Endothelial cell of umbilical vein (primary cell): ENCODE measurements around the gene TMEM81. TPM values are rescaled to one million over a fixed set of nuclear protein-coding genes. Genes with fewer than 3 reads are reported as not detected.

Source experiments
- BruUV-seq: library from RNA; stranded (reverse); fragments of 400-500 nt; replicated peaks from 2 replicates; lab custom pipeline; 2021; lab: Mats Ljungman, UMichigan
- CTCF ChIA-PET: fragments of 300-600, 350-600 bp; sonication (Branson Sonifier 250); formaldehyde crosslinking; loops from one replicate; lab custom pipeline; 2021; ENCODE audit warnings: antibody characterized with exemption, inconsistent platforms; lab: Charles Lee
- POLR2A ChIA-PET: fragments of 300-600, 350-600 bp; sonication (Branson Sonifier 250); formaldehyde crosslinking; loops from one replicate; lab custom pipeline; 2021; ENCODE audit warnings: antibody characterized with exemption, inconsistent platforms; lab: Charles Lee
- DNase-seq: peaks from one replicate; pipeline ENCODE4 v3.0.0-alpha.2; 2011; ENCODE audit warnings: low read depth, low spot score
- FAIRE-seq: peaks from 2 replicates; lab custom pipeline; 2011; peaks lifted over from hg19 to GRCh38; lab: Jason Lieb, UNC
- H2AFZ ChIP-seq: 2 replicates; pipeline ENCODE4 v1.6.0; 2012; ENCODE audit warnings: low read depth, low read length, control low read depth, inconsistent platforms
- H3K27ac ChIP-seq: 2 replicates; pipeline ENCODE4 v1.5.1; 2011; ENCODE audit warnings: low read depth, mild to moderate bottlenecking, control low read depth, low read length, moderate library complexity; ENCODE audit not compliant: insufficient read depth
- H3K27me3 ChIP-seq, 2 experiments: 2 replicates each; pipeline versions ENCODE4 v1.6.0 to v1.6.1; 2011; ENCODE audit warnings: low read length in 2 of 2, mixed read lengths in 1 of 2; ENCODE audit not compliant: control insufficient read depth in 2 of 2, insufficient read depth in 2 of 2
- H3K36me3 ChIP-seq, 2 experiments: 2 replicates in 1 of 2; 3 replicates in 1 of 2; pipeline ENCODE4 v1.5.1; 2011; ENCODE audit warnings: low read length in 2 of 2, mild to moderate bottlenecking in 1 of 2, moderate library complexity in 1 of 2; ENCODE audit not compliant: control insufficient read depth in 2 of 2, insufficient read depth in 2 of 2; ENCODE audit errors: extremely low read depth in 1 of 2
- H3K4me1 ChIP-seq: 3 replicates; pipeline ENCODE4 v1.5.1; 2011; ENCODE audit warnings: mild to moderate bottlenecking, low read length; ENCODE audit not compliant: control insufficient read depth, insufficient read depth; ENCODE audit errors: extremely low read depth
- H3K4me2 ChIP-seq: 2 replicates; pipeline ENCODE4 v1.6.1; 2011; ENCODE audit warnings: low read length, control low read depth, mixed read lengths; ENCODE audit not compliant: insufficient read depth
- H3K4me3 ChIP-seq, 3 experiments: fragments of 200-600 bp in 1 of 3; sonication (generic), shearing (Covaris generic) in 1 of 3; replicated peaks in 1 of 3; 2 replicates each; pipeline ENCODE4 v1.5.1; 2011 to 2016; ENCODE audit warnings: control low read depth in 3 of 3, low read length in 3 of 3, mild to moderate bottlenecking in 2 of 3, inconsistent platforms in 1 of 3, low read depth in 1 of 3, moderate library complexity in 1 of 3; ENCODE audit not compliant: insufficient read depth in 1 of 3
- H3K79me2 ChIP-seq: 2 replicates; pipeline ENCODE4 v1.6.0; 2012; ENCODE audit warnings: low read length, inconsistent platforms; ENCODE audit not compliant: control insufficient read depth, insufficient read depth
- H3K9ac ChIP-seq: replicated peaks from 2 replicates; pipeline ENCODE3; 2011; ENCODE audit warnings: low read length, control low read depth; ENCODE audit not compliant: insufficient read depth; ENCODE audit errors: extremely low read depth
- H3K9me1 ChIP-seq: replicated peaks from 3 replicates; pipeline ENCODE4 v1.6.0; 2011; ENCODE audit warnings: mild to moderate bottlenecking, low read length; ENCODE audit not compliant: control insufficient read depth, insufficient read depth; ENCODE audit errors: extremely low read depth
- H3K9me3 ChIP-seq: replicated peaks from 2 replicates; pipeline ENCODE4 v1.5.1; 2012; ENCODE audit warnings: low read length, inconsistent platforms; ENCODE audit not compliant: control insufficient read depth, insufficient read depth
- H4K20me1 ChIP-seq: replicated peaks from 2 replicates; pipeline ENCODE3; 2011; ENCODE audit warnings: mild to moderate bottlenecking, low read length; ENCODE audit not compliant: control insufficient read depth, insufficient read depth; ENCODE audit errors: extremely low read depth
- CTCF ChIP-seq, 2 donors: IDR thresholded peaks; 1 replicate in 1 of 2; 2 replicates in 1 of 2; pipeline ENCODE4 v1.5.1; 2011; ENCODE audit warnings: low read length in 2 of 2, mild to moderate bottlenecking in 2 of 2, moderate library complexity in 2 of 2, control low read depth in 1 of 2, inconsistent platforms in 1 of 2, low read depth in 1 of 2; ENCODE audit not compliant: insufficient read depth in 1 of 2; ENCODE audit errors: extremely low read depth in 1 of 2
- EZH2 ChIP-seq: IDR thresholded peaks from 2 replicates; pipeline ENCODE4 v1.6.1; 2012; ENCODE audit warnings: borderline replicate concordance, low read depth, mild to moderate bottlenecking, moderate library complexity, low read length, inconsistent platforms; ENCODE audit not compliant: severe bottlenecking
- FOS ChIP-seq: IDR thresholded peaks from 2 replicates; pipeline ENCODE4 v1.6.1; 2011; ENCODE audit warnings: mild to moderate bottlenecking, low read length, moderate library complexity, borderline replicate concordance; ENCODE audit not compliant: insufficient read depth
- JUN ChIP-seq: IDR thresholded peaks from 2 replicates; pipeline ENCODE4 v1.6.1; 2011; ENCODE audit warnings: borderline replicate concordance, low read depth; ENCODE audit not compliant: insufficient read length, insufficient read depth
- MYC ChIP-seq: IDR thresholded peaks from one replicate; pipeline ENCODE4 v1.6.1; 2011; ENCODE audit warnings: mild to moderate bottlenecking, low read depth, low read length
- POLR2A ChIP-seq: IDR thresholded peaks from 2 replicates; pipeline ENCODE4 v1.6.1; 2012; ENCODE audit warnings: low read depth, mild to moderate bottlenecking, control low read depth, low read length
- POLR2AphosphoS5 ChIP-seq: IDR thresholded peaks from 2 replicates; pipeline ENCODE4 v1.6.1; 2012; ENCODE audit warnings: low read depth, mild to moderate bottlenecking, control low read depth, low read length, moderate library complexity; ENCODE audit not compliant: insufficient read depth
- dilution Hi-C: fragments of 300-500 bp; cut with MboI; formaldehyde crosslinking; loops from one replicate; pipeline ENCODE4 v1.15.0; 2019; ENCODE audit warnings: low sequenced_read_pairs; ENCODE audit not compliant: extremely low pct_ligation_motif_present
- intact Hi-C: fragments of 100-400 bp; cut with micrococcal nuclease; formaldehyde crosslinking; loops from one replicate; pipeline ENCODE4 v1.10.0; 2022
- polyA plus RNA-seq, 4 experiments: library from polyadenylated mRNA; depleted of rRNA in 3 of 4; stranded (reverse) in 3 of 4; unstranded in 1 of 4; fragments of >200 nt; gene quantifications; 2 replicates each; pipeline versions ENCODE4 v1.2.1 to v1.2.3, GENCODE V29; 2011 to 2012; ENCODE audit warnings: missing spikeins in 1 of 4
- total RNA-seq: library from RNA; stranded (reverse); gene quantifications from 2 replicates; pipeline ENCODE4 v1.2.3, GENCODE V29; 2021

The TMEM81 gene
- total and polyA plus RNA-seq, 2 donors (not counting 3 experiments of a cell fraction or from before 2014, with no cell fraction given): 1.5 to 2.9 TPM

DNA sequence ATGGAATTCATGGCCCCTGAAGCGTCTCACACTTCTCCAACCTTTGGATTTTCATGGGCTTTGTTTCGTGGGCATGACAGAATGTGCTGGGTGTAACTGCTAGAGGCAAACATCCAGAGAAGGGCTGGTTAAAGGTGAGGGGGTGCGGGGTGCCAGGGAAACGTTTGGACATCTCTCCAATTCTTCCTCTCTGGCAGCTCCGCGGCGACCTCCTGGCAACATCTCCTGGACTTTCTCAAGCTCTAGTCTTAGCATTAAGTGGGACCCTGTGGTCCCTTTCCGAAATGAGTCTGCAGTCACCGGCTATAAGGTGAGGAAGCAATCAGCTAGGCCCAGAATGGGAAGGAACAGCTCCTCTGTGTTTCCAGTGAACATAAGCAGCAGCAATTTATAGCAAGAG, 12.0 kb downstream of the TMEM81 start:
- Histone ChIP-seq H3K9me1 (no peaks in the 10 kb centered on the region), H2AFZ (no peak overlapping the region), H3K4me1 (no peaks in the 10 kb centered on the region), H3K27ac (no peak overlapping the region), H3K4me2 (no peak overlapping the region), H3K36me3 (no peaks in the 10 kb centered on the region), H3K9me3 (no peaks in the 10 kb centered on the region), H3K27me3 (no peaks in the 10 kb centered on the region), H4K20me1 (no peaks in the 10 kb centered on the region), H3K4me3 (no peak overlapping the region), H3K79me2 (no peaks in the 10 kb centered on the region), H3K9ac (no peak overlapping the region)
- CTCF ChIA-PET: interaction anchor here (0.9 to 4.0 kb wide), 3 partner anchors 9 to 184 kb away, joined by 3 to 39 read pairs (median 3); no protein-coding TSS in a partner anchor
- intact Hi-C loops: no loop called here
- POLR2A ChIA-PET: no interaction called here
- dilution Hi-C loops: no loop called here
- no peak for FAIRE-seq
- TF ChIP-seq CTCF (IDR thresholded peaks at IDR 0.05; ENCODE audit: extremely low read depth in 1 of 2, insufficient read depth in 1 of 2, low read depth in 1 of 2, low read length in 2 of 2): no peak
- no peak for TF ChIP-seq POLR2A
- TF ChIP-seq EZH2: no peak
- TF ChIP-seq POLR2AphosphoS5: no peak
- TF ChIP-seq FOS: no peak
- no peak for TF ChIP-seq MYC
- TF ChIP-seq JUN: no peak
- BruUV-seq: no TSS peak
- no peak for DNase-seq
